ENCODE measurements around the gene COL6A3.

COL6A3 gene

DNA sequence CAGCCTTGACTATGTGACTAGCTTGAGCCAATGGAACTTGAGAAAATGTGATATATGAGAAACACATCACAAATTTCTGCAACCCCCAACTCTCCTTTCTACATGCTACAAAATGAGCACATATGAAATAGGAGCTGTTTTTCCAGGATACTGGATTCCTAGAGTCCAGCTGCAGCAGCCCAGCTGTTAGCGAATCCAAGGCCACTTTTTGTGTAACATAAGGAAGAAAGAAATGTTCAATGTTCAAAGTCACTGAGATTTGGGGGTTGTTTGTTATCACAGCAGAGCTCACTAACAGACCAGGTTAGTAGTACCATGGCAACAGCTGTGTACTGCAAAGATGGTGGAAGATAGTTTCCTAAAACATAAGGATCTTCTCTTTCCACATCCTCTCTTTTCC, 12.6 kb upstream of the COL6A3 start:
- no peak for TF ChIP-seq YY1 (IDR thresholded peaks at IDR 0.05; ENCODE audit: low read depth)
- no peak for TF ChIP-seq NFIC (IDR thresholded peaks at IDR 0.05)
- TF ChIP-seq TCF12 (IDR thresholded peaks at IDR 0.05; ENCODE audit: low read depth), result no peak
- no peak for TF ChIP-seq FOXM1 (IDR thresholded peaks at IDR 0.05; ENCODE audit: borderline replicate concordance, low read depth)
- no peak for TF ChIP-seq CREB1 (IDR thresholded peaks at IDR 0.05; ENCODE audit: low read depth)
- TF ChIP-seq EGR1 (IDR thresholded peaks at IDR 0.05), result no peak
- no peak for TF ChIP-seq TEAD4 (IDR thresholded peaks at IDR 0.05)
- TF ChIP-seq ZBTB7A (IDR thresholded peaks at IDR 0.05; ENCODE audit: low read depth), result no peak
- TF ChIP-seq USF1 (IDR thresholded peaks at IDR 0.05), result no peak
- TF ChIP-seq TAF1 (IDR thresholded peaks at IDR 0.05; ENCODE audit: low read depth), result no peak
- TF ChIP-seq RAD21 (IDR thresholded peaks at IDR 0.05; ENCODE audit: low read depth), result no peak
- TF ChIP-seq CEBPB (IDR thresholded peaks at IDR 0.05), result no peak
- TF ChIP-seq EP300 (IDR thresholded peaks at IDR 0.05; ENCODE audit: borderline replicate concordance), result no peak
- TF ChIP-seq, protein P1, sequence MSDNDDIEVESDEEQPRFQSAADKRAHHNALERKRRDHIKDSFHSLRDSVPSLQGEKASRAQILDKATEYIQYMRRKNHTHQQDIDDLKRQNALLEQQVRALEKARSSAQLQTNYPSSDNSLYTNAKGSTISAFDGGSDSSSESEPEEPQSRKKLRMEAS (IDR thresholded peaks at IDR 0.05), result no peak

DNA sequence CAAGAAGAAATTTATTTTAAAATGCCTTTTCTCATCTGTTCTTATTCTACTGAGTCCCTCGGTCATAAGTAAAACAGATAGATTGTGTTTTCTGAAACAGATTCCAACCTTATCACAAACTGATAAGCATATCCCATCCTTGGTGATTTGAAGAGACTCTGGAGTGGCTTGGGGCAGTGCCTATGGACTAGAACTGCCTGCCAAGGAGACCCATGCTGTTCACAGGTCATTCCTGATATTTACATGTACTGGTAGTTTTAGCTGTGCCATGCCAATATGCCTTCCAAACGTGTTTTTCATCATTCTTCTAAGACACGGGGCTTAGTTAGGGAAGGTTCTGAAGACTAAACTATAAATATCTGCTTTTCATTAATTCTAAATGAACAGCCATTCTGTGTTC, 11.4 kb upstream of the COL6A3 start:
- TF ChIP-seq, protein P2, sequence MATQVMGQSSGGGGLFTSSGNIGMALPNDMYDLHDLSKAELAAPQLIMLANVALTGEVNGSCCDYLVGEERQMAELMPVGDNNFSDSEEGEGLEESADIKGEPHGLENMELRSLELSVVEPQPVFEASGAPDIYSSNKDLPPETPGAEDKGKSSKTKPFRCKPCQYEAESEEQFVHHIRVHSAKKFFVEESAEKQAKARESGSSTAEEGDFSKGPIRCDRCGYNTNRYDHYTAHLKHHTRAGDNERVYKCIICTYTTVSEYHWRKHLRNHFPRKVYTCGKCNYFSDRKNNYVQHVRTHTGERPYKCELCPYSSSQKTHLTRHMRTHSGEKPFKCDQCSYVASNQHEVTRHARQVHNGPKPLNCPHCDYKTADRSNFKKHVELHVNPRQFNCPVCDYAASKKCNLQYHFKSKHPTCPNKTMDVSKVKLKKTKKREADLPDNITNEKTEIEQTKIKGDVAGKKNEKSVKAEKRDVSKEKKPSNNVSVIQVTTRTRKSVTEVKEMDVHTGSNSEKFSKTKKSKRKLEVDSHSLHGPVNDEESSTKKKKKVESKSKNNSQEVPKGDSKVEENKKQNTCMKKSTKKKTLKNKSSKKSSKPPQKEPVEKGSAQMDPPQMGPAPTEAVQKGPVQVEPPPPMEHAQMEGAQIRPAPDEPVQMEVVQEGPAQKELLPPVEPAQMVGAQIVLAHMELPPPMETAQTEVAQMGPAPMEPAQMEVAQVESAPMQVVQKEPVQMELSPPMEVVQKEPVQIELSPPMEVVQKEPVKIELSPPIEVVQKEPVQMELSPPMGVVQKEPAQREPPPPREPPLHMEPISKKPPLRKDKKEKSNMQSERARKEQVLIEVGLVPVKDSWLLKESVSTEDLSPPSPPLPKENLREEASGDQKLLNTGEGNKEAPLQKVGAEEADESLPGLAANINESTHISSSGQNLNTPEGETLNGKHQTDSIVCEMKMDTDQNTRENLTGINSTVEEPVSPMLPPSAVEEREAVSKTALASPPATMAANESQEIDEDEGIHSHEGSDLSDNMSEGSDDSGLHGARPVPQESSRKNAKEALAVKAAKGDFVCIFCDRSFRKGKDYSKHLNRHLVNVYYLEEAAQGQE (IDR thresholded peaks at IDR 0.05; ENCODE audit: low read depth), result no peak
- TF ChIP-seq, protein P1 (IDR thresholded peaks at IDR 0.05), result no peak
- TF ChIP-seq FOXM1 (IDR thresholded peaks at IDR 0.05; ENCODE audit: borderline replicate concordance, low read depth) (no peak), YY1 (IDR thresholded peaks at IDR 0.05; ENCODE audit: low read depth) (no peak), EP300 (IDR thresholded peaks at IDR 0.05; ENCODE audit: borderline replicate concordance) (no peak), CREB1 (IDR thresholded peaks at IDR 0.05; ENCODE audit: low read depth) (no peak), EGR1 (IDR thresholded peaks at IDR 0.05) (no peak), USF1 (IDR thresholded peaks at IDR 0.05) (no peak)

- TF ChIP-seq NFIC (IDR thresholded peaks at IDR 0.05) (no peak), RAD21 (IDR thresholded peaks at IDR 0.05; ENCODE audit: low read depth) (no peak), EP300 (IDR thresholded peaks at IDR 0.05; ENCODE audit: borderline replicate concordance) (no peak), ZBTB7A (IDR thresholded peaks at IDR 0.05; ENCODE audit: low read depth) (no peak), CEBPB (IDR thresholded peaks at IDR 0.05) (no peak), FOXM1 (IDR thresholded peaks at IDR 0.05; ENCODE audit: borderline replicate concordance, low read depth) (no peak), TAF1 (IDR thresholded peaks at IDR 0.05; ENCODE audit: low read depth) (no peak), USF1 (IDR thresholded peaks at IDR 0.05) (no peak), YY1 (IDR thresholded peaks at IDR 0.05; ENCODE audit: low read depth) (no peak), CREB1 (IDR thresholded peaks at IDR 0.05; ENCODE audit: low read depth) (no peak), TEAD4 (IDR thresholded peaks at IDR 0.05) (no peak), EGR1 (IDR thresholded peaks at IDR 0.05) (no peak), TCF12 (IDR thresholded peaks at IDR 0.05; ENCODE audit: low read depth) (no peak)
- TF ChIP-seq, protein P2 (IDR thresholded peaks at IDR 0.05; ENCODE audit: low read depth), result no peak
- TF ChIP-seq, protein P1 (IDR thresholded peaks at IDR 0.05), result no peak
Observed at GRCh38 chr2:237424544-237424943, 10.6 kb upstream of the COL6A3 start.

DNA sequence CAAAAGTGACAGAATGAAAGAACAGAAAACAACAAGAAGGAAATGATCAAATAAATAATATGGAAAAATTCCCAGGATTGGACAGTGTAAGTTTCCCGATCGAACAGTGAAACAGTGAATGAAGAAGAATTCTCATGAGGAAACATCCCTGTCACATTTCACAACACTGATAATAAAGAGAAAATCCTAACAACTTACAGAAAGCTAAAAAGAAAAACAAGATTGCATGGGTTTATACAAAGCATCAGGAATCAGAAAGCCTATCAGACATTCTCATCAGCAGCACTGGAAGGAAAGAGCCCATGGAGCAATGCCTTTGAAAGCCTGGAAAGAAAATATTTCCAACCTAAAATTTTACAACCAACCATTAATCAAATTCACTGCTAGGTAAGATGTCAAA, 9.9 kb upstream of the COL6A3 start:
- TF ChIP-seq NFIC (IDR thresholded peaks at IDR 0.05) (no peak), TCF12 (IDR thresholded peaks at IDR 0.05; ENCODE audit: low read depth) (no peak), USF1 (IDR thresholded peaks at IDR 0.05) (no peak)

DNA sequence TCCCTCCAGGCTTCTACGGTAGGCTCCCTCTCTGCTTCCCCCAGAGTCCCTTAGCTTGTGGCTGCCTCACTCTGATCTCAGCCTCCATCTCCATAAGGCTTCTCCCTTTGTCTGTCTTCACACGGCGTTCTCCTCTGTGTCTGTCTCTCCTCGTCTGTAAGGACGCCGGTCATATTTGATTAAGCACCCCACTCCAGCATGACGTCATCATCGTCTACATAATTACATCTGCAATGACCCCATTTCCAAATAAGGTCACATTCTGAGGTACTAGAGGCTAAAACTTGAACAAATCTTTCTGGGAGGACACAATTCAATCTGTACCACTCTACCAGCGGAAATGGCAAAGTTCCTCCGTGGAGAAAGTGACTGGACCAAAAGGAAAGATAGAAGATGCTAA, 8.3 kb upstream of the COL6A3 start:
- TF ChIP-seq, protein P1 (IDR thresholded peaks at IDR 0.05), result no peak
- TF ChIP-seq ZBTB7A (IDR thresholded peaks at IDR 0.05; ENCODE audit: low read depth) (no peak), YY1 (IDR thresholded peaks at IDR 0.05; ENCODE audit: low read depth) (no peak), TAF1 (IDR thresholded peaks at IDR 0.05; ENCODE audit: low read depth) (no peak), TEAD4 (IDR thresholded peaks at IDR 0.05) (no peak), USF1 (IDR thresholded peaks at IDR 0.05) (no peak), FOXM1 (IDR thresholded peaks at IDR 0.05; ENCODE audit: borderline replicate concordance, low read depth) (no peak), EGR1 (IDR thresholded peaks at IDR 0.05) (no peak), CEBPB (IDR thresholded peaks at IDR 0.05) (no peak)
- TF ChIP-seq, protein P2 (IDR thresholded peaks at IDR 0.05; ENCODE audit: low read depth), result no peak

Data from Ishikawa (cell line).